GM18907 (cell line): Measurements from ENCODE around the gene GSTO2.

Experiments
- ATAC-seq: cut with Tn5 transposase; IDR thresholded peaks from one replicate; pipeline ENCODE4 v1.9.1; 2021; ENCODE audit warnings: mild to moderate bottlenecking, moderate library complexity; ENCODE audit not compliant: unreplicated experiment

The GSTO2 gene

GRCh38 chr10:104337521-104337984 lies 68.6 kb downstream of the GSTO2 start:
- ATAC-seq: peak; percentile 51

GRCh38 chr10:104337985-104338735 lies 69.2 kb downstream of the GSTO2 start, which contains the start of gene ITPRIP:
TSS of gene ITPRIP (minus strand) at chr10:104338465. CDS start at chr10:104316051, 22,414 bp downstream.
- peak; percentile 80 for ATAC-seq

GRCh38 chr10:104339469-104340110 lies 70.6 kb downstream of the GSTO2 start:
- ATAC-seq: no peak

- no peak for ATAC-seq
These were observed 71.1 kb downstream of the GSTO2 start for GRCh38 chr10:104340111-104340526.

GRCh38 chr10:104340641-104341040 lies 71.7 kb downstream of the GSTO2 start:
- no peak for ATAC-seq

GRCh38 chr10:104342941-104343411 lies 74.0 kb downstream of the GSTO2 start:
- no peak for ATAC-seq

GRCh38 chr10:104344219-104344618 lies 75.2 kb downstream of the GSTO2 start:
- ATAC-seq: no peak

GRCh38 chr10:104345515-104345914 lies 76.5 kb downstream of the GSTO2 start:
- ATAC-seq: no peak

- no peak for ATAC-seq
These were observed 77.0 kb downstream of the GSTO2 start for GRCh38 chr10:104345941-104346340.

GRCh38 chr10:104347295-104348045 lies 78.5 kb downstream of the GSTO2 start:
- ATAC-seq: no peak

GRCh38 chr10:104348601-104349000 lies 79.6 kb downstream of the GSTO2 start:
- ATAC-seq: no peak

GRCh38 chr10:104349623-104350126 lies 80.7 kb downstream of the GSTO2 start:
- ATAC-seq: peak; percentile 51

GRCh38 chr10:104350127-104350635 lies 81.2 kb downstream of the GSTO2 start:
- peak; percentile 52 for ATAC-seq

GRCh38 chr10:104351061-104351702 lies 82.2 kb downstream of the GSTO2 start:
- ATAC-seq: peak; percentile 22

- peak; percentile 17 for ATAC-seq
These were observed 82.9 kb downstream of the GSTO2 start for GRCh38 chr10:104351919-104352318.

GRCh38 chr10:104353325-104354048 lies 84.5 kb downstream of the GSTO2 start, which contains the start of gene CFAP58:
TSS of gene CFAP58 (plus strand) at chr10:104353833. CDS start at chr10:104353898, 65 bp downstream.
- ATAC-seq: peak; percentile 76
